HG02943 (cell line): ENCODE measurements around the gene LZIC.

ENCODE experiments used
- ATAC-seq: cut with Tn5 transposase; IDR thresholded peaks from one replicate; pipeline ENCODE4 v1.9.1; 2021; ENCODE audit warnings: mild to moderate bottlenecking, low read depth, moderate library complexity; ENCODE audit not compliant: unreplicated experiment

The LZIC gene

DNA sequence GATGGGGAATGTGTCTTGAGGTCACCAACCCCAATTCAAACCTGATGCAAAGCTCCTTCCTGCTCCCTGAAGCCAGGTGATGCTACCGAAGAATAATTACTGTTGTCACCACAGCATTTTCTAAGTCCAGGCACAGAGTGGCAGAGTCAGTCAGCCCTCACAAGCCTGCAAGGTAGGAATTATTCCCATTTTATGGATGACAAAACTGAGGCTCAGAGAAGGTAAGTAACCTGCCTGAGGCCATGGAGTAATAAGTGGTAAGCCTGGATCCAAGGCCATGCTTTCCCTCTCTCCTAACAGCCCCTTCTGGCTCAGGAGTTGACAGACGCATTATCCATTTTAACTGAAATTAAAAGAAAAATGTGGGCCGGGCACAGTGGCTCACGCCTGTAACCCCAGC is 56.1 kb downstream of the LZIC start:
- ATAC-seq: no peak

DNA sequence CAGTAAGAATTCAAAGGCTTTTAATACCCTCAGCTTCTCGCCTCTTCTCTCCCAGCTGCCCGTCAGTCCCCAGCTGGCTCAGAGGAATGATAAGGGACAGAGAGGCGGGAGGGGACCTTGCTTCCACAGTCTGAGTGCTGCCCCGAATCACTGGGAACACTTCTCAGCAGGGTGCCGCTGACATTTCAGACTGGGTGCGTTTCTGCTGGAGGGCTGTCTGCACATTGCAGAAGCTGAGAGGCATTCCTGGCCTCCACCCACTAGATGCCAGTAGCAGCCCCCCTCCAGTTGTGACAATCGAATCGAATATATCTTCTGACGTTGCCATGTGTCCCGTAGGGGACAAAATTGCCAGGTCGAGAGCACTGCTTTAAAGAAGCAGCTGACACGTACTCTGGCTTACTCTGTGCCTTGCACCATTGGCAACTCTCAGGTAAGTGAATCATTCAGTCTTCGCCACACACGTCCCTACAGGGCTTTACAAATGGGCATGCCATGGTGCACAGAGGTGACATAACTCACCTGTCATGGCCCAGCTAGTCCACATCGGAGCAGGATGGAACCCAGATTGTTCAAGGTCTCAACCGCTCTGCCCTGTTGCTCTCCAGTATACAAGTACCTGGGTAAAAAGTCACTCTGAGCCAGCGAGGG is 57.0 kb downstream of the LZIC start:
- ATAC-seq: no peak

DNA sequence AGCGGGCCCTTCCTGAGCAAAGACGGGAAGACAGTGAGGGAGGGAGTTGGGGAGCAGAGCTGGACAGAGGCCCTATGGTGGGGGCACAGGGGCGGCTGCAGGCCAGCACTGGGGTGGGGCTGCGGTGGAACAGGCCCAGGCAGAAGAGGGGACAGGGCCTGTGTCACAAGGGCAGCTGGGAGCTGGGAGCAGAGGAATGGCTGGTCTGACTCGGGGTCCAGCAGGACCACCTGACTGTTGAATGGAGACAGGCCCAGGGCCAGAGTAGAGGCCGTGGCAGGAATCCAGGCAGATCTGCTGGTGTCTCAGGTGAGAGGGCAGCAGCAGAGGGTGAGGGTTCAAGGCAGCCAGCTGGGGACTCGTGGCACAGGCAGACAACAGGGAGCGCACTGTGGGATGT is 58.4 kb downstream of the LZIC start:
- ATAC-seq: no peak

DNA sequence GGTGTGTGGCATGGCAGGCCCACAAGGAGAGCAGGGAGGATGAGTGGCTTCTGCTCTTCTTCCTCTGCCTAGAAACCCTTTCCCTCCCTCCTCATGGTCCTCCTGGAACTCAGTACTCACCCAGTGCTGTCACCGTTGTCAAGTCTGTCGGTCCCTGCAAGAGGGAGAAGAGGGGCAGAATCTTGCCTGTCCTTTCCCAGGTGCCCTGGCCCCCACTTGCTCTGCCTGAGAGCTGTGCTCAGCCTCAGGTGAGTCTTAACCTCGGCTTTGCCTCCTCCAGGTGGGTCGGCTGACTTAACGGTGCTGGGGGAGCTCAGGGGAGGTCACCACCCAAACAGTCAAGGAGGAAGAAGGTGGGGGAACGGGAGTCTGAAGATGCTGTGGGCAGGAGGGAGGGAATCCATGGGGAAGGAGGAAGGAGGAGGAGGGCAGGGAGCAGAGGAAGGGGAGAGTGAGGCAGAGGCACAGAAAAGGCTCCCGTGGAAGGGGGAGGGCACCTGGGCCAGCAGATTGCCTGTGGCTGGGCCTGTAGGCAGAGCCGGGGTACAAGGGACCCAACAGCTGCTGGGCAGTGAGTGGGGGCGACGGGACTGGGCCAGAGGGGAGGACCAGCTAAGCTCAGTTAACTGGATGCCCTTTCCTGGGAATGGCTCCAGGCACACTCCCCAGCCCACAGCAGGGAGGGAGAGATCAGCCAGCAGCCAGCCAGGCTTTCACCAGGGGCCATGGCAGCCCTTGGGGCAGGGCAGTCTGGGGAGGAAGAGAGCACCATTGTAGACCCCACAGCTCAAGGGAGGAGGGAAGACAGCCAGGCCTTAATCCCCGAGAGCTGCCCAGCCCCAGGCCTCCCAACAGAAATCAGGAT is 59.4 kb downstream of the LZIC start:
- ATAC-seq: no peak

DNA sequence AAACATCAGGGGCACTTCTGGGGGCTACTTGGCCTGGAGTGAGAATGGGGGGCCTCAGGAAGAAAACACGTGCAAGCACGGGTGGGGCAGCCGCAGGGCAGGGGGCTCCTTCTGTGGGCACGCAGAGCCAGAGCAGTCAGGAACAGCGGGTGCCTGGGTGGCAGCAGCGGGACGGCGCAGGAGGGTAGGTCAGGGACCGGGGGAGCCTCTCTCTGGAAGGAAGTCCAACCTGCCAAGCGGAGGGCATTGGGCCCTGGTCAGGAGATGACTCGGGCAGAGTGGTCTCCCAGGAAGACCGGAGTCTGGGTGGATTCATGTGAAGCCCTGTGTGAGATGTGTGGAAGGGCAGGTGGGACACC is 60.3 kb downstream of the LZIC start:
- no peak for ATAC-seq

DNA sequence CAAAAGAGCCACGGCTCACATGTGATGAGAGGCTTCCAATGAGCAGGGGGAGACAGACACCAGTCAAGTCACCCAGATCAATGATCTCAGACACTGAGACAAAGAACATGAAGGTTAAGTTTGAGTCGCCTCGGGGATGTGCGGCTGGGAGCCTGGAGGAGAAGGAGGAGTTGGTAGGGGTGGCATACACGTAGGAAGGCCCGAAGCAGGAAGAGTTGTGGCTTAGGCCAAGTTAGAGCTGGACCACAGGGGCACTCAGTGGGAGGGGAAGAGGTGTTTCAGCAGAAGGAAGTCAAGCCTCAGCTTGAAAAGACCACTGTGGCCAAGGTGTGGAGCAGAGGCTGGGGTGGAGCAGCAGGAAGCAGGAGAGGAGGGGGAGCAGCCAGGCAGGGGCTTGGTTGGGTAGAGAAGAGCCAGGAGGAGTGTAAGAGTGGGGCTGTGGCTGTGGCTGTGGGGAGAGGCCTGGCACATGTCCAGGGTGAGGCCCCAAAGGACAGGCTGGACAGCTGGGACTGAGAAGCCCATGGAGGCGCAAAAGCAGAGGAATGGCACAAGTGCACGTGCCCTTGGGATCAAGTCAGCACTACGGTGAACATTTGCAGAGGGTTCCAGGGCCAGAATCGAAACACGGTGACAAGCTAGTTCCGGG is 60.8 kb downstream of the LZIC start:
- ATAC-seq: no peak

DNA sequence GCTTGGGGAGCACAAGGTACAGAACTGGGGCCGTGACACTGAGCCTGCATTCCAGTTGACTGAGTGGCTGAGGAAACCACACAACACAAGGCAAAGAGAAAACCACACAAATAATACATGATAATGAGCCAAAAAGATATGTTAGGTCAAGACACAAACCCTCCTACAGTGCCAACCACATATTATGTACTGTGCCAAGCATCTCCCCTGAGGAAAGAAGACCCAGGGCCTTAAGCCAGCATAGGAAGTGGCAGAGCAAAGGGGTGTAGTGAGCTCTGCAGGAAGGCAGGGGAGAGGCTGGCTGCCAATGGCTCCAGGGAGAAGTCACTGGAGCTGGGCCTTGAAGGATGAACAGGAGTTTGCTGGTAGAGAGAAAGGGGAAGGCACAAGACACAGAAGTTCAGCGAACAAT is 61.3 kb downstream of the LZIC start:
- no peak for ATAC-seq
